CD4-positive, alpha-beta T cell treated with Interferon gamma for 1 hour (primary cell): ENCODE results near the gene ACAA1.
A peak's percentile ranks its signal among the peaks of the same experiment; 100 is the strongest.
"Not testable (repeated sequence)": the region's sequence is repeated elsewhere in the genome, so short reads cannot be mapped to it uniquely, and the experiment has no call there.

Experiments used
- DNase-seq: peaks from one replicate; pipeline ENCODE4 v3.0.0-alpha.2; 2020

The ACAA1 gene, protein sequence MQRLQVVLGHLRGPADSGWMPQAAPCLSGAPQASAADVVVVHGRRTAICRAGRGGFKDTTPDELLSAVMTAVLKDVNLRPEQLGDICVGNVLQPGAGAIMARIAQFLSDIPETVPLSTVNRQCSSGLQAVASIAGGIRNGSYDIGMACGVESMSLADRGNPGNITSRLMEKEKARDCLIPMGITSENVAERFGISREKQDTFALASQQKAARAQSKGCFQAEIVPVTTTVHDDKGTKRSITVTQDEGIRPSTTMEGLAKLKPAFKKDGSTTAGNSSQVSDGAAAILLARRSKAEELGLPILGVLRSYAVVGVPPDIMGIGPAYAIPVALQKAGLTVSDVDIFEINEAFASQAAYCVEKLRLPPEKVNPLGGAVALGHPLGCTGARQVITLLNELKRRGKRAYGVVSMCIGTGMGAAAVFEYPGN

DNA sequence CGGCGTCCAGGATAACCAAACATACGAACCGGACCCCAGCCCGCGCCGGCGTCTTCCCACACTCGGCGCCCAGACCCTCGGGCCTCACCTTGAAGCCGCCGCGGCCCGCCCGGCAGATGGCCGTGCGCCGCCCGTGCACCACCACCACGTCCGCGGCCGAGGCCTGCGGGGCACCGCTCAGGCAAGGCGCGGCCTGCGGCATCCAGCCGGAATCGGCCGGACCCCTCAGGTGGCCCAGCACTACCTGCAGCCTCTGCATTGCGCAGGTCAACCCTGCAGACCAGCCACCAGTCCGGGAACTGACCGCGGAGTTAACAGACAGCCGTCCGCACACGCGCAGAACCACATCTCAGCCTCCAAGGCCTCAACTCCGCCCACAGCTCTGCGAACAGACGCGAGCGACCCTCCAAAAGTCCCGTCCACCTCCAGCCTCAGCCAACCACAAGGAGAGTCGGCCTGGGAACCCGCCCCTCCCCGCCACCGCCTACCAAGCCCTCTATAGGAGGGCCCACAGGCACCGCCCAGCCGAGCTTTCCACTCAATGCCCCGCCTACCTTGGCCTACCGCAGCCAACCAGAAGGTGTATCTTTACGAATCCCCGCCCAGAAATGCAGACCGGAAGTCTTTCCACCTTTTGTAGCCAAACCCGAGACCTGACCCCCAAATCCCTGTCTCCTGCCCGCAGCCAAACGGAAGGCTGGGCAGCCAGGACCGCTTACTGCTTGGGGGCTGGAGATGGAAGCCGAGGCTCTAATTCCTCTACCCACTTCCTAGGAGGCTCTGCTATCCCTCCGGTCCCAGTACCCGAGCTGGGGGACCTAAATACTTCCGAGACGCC lies at the start of gene ACAA1:
Gene ACAA1, minus strand, starts transcription at position 351 of the 838 bp plus-strand sequence. Its CDS starts 92 bp downstream, at position 259.
- DNase-seq = peak; percentile 98

DNA sequence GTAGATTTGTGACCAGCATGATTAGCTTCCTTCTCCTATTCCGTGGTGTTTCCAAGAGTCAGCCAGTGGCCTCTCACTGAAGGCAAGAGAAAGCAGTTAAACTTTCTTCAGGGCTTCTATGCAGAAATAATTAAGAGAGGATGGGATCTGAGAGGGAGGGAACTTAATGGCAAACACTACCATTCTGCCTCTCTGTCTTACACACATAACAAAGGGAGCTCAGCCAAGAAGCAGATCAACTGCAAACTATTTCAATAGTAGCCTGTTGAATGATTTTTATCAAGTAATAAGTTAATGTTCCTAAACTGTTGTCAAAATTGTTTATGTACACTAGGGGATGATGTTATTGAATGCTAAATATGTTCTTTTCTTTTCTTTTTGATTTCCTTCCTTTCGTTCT lies 40.3 kb upstream of the ACAA1 start:
- DNase-seq = no peak

GRCh38 chr3:38173834-38174418 lies 37.0 kb upstream of the ACAA1 start:
- no peak for DNase-seq

- no peak for DNase-seq
Observed at GRCh38 chr3:38171622-38172021, 34.7 kb upstream of the ACAA1 start.

- no peak for DNase-seq
Observed at GRCh38 chr3:38170722-38171121, 33.8 kb upstream of the ACAA1 start.

GRCh38 chr3:38169027-38169317 lies 32.0 kb upstream of the ACAA1 start:
- no peak for DNase-seq

DNA sequence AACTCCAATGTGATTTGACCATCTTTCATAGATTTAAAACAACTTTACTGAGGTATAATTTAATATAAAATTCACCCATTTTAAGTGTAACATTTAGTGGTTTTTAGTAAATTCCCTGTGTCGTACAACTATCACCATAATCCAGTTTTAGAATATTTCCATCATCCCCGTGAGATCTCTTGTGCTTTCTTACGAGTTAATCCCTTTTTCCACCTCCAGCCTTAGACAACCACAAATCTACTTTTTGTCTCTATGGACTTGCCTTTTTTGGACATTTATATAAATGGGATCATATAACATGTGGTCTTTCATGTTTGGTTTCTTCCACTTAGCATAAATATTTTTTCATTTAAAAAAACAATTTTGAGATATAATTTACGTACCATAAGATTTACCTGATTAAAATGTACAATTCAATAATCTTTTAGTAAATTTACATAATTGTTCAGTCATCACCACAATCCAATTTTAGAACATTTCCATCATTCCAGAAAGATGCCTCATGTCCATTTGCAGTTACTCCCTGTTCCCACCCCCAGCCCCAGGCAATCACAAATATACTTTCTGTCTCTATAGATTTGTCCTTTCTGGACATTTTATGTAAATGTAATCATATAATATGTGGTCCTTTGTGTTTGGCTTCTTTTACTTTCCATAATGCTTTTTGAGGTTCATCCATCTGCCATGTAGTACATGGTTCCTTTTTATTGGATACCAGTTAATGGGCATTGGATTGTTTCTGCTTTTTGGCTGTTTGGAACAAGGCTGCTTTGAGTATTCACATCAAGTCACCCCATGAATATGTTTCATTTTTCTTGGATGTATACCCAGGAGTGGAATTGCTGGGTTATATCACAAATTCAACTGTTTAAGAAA lies 31.5 kb upstream of the ACAA1 start:
- no peak for DNase-seq

DNA sequence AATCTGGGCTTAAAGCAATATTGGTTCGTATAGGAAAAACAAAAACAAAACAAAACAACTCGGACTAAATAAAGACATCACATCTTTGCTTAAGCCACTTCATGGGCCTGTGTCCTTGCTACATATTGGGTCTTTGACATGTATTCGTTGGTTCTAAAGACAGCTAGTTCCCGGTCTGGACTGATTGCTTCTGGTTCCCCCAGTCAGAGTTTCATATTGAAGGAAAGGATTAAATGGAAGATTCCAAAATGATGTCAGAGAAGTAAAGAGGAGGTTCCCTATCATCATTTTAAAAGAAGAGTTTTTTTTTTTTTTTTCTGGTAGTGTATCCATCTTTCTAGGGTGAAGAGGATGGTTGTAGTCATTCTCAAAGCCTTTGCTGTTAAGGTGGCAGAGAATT lies 30.7 kb upstream of the ACAA1 start:
- no peak for DNase-seq

GRCh38 chr3:38165722-38166387 lies 28.9 kb upstream of the ACAA1 start:
- DNase-seq = no peak

GRCh38 chr3:38164952-38165721 lies 28.2 kb upstream of the ACAA1 start, which contains the start of gene OXSR1:
Gene OXSR1 (plus strand): TSS chr3:38165537. CDS start chr3:38165877, 340 bp downstream.
- DNase-seq = peak; percentile 99

GRCh38 chr3:38164643-38164951 lies 27.7 kb upstream of the ACAA1 start:
- DNase-seq = no peak

DNA sequence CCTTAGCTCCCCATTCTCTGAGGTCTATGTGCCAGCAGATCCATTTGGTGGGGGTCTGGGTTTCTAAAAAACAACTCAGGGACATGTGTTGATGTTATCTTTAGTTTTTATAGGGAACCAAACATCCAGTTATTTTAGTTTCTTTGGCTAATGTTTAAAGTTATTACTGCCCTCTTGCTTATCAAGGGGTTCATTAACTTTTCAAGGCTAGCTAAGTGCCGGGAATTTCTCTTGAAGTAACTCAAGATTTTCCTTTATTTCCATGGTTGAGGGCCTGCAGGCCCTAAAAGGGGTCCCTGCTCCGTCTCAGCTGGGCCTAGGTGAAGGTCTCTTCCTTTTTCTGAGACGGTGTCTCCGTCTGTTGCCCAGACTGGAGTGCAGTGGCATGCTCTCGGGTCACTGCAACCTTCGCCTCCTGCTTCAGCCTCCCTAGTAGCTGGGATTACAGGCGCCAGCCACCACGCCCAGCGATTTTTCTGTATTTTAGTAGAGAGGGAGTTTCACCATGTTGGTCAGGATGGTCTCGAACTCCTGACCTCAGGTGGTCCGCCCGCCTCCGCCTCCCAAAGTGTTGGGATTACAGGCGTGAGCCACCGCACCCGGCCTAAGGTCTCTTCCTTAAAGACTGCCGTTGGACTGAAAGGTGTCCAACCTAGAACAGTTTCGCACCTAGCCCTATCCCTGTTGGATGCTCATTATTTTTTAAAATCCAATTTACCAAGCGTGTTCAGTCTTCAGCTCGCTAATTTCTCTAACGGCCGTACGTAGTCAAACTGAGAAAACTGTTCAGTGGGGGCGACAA lies 27.1 kb upstream of the ACAA1 start:
- no peak for DNase-seq

GRCh38 chr3:38163117-38163840 lies 26.4 kb upstream of the ACAA1 start:
- DNase-seq = no peak

DNA sequence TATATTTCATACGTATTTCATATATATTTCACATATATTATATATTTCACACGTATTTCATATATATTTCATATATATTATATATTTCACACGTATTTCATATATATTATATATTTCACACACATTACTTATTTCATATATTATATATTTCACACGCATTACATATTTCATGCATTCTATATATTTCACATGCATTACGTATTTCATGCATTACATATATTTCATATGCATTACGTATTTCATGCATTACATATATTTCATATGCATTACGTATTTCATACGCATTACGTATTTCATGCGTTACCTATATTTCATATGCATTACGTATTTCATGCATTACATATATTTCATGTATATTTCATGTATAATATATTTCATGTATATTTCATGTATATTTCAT lies 23.8 kb upstream of the ACAA1 start:
- not testable (repeated sequence) for DNase-seq

GRCh38 chr3:38158472-38158871 lies 21.5 kb upstream of the ACAA1 start:
- DNase-seq = no peak

DNA sequence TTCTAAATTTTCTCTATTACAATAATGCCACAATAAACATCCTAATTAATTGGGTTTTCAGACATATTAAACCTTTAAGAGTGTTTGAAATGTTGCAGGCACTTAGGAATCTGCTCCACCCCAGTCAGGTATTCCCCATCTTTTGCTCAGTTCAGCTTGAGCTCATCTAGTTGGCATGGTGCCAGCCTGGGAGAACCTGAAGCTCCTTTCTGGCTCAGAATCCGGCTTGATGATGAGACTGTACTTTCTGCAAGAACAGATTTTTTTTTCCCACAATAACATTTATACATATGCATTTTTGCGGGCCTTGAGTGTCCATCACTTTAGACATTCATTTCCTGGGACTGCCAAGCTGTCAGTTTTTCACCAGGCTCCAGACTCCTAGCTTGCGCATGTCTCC lies 20.7 kb upstream of the ACAA1 start:
- DNase-seq = no peak

- no peak for DNase-seq
Observed at GRCh38 chr3:38157117-38157516, 20.2 kb upstream of the ACAA1 start.

- no peak for DNase-seq
Observed at GRCh38 chr3:38155825-38156224, 18.9 kb upstream of the ACAA1 start.

DNA sequence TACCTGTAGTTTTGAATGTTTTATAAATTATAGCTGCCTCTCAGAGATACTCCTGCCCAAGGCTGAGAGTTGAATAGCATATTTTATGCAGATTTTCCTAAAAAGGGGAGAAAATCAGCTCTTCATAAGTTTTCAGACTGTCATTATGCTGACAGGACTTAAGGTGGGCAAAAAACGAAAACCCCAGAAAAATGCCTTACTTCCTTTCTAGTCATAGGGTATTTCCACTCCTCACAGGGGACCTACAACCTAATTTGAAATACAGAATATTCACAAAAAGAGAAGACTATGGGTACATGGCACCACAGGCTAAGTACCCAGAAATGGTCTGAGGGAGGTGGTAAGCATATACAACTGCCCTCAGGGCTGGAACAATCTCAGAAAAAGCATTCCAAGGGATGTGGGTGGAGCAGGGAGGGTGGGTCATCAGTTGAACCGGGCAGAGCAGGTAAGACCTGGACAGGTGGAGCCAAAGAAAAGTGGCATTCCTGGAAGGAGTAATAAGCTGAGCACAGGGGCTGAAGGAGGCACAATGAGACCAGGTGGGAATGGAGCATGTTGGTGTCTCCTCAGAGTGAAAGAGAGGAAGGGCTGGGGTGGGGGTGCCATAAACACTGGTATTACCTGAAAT lies 17.8 kb upstream of the ACAA1 start:
- DNase-seq = no peak
